HG03571 (cell line): ENCODE results near the gene DGKB.

Experiments
- ATAC-seq: cut with Tn5 transposase; IDR thresholded peaks from one replicate; pipeline ENCODE4 v1.9.1; 2021; ENCODE audit not compliant: unreplicated experiment

The DGKB gene

DNA sequence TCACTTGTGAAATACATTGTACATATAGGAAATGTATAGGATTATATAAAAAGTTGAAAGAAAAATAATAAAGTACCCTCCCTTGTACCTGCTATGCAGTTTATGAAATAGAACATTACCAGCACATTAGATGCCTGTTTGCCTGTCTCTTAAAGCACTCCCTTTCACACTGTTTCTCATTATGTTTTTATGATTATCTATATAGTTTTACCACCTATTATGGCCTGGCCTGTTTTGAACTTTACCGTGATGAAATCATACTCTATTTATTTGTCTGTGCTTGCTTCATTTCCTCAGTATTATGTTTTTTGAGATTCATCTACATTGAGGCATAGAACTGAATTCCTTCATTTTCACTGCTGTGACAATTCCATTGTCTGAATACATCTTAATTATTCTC, 41.1 kb downstream of the DGKB start:
- ATAC-seq = no peak

DNA sequence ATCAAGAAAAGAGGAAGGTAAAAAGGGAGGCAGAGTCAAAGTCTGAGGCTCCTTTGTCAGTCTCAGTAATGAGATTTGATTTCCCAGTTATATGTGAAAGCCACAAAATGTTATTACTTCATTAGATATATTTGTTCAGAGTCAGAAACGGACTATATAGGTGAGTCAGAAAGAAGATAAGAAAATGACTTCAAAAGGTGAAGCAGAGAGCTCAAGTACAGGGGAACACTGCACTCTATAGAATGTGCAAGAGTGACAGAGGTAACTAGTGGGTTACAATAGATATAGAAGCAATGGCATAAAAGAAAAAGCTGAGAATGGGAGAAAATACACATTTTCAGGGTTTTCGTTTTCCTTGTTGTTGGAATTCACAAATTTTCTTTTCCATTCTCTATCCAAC, 43.3 kb downstream of the DGKB start:
- no peak for ATAC-seq

DNA sequence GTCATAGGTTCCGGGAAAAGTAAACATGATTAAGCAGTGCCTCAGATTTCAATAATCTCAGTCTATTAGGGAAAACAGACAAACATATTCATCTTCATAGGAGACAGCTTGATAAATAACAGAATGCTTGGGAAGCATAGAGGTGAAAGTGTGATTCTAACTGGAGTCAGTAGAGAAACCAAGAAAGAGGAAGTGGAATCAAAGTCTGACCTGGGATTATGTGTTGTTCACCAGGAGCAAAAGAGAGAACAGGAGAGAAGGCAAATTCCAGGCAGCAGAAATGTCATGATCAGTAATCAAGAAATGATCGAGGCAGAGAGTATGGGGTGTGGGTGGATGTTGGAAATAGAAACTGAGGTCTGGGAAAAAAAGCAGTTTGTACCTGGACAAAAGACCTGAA, 43.7 kb downstream of the DGKB start:
- ATAC-seq = no peak

DNA sequence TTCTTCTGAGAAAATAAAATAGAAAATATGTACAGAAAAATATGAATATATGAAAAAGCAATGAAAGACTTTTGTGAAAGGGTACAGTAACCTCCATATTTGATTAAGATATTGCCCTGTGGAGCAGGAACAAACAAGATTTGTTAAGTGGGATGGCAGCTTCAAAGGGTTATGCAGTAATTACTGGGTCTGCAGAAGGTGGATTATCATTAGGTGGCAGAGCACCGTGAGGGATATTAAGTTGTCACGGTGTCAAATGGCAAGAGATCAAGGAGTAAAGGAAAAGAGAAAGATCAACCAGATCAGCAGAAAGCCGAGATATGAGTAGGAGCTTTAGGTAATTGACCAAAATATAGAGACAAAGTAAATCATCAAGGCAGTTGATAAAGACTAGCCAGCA, 44.1 kb downstream of the DGKB start:
- ATAC-seq = no peak

DNA sequence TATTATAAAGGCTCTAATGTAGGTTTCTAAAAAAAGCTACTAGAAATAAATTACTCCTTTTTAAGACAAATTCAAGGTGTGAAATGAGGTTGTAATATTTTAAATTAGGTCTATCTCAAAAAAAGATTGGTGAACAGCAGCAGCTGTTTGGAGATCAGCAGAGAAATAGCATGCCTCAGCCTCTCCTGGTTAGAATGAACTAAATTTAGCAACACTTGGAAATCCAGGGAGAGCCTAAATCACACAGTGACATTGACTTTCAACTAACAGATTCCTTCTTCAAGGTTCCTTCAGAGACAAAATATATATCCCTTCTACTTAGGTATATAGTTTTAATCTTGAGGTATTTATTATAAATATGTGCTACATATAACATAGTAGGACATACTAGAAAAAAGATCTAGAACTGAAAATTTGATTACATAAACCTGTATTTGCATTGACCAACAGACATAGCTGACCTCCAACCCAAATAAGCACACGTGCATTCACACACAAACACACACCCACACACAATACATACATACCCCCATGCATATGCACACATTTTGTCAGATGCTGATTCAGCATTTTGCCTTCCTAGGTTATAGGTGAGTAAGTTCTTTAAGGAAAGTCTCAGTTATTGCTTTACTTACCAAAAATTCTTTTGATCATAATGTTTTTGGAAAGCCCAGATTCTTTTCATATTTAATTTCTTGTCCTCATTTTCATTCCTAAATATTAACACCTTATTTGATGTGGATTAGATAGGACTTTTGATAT, 47.3 kb downstream of the DGKB start:
- no peak for ATAC-seq

DNA sequence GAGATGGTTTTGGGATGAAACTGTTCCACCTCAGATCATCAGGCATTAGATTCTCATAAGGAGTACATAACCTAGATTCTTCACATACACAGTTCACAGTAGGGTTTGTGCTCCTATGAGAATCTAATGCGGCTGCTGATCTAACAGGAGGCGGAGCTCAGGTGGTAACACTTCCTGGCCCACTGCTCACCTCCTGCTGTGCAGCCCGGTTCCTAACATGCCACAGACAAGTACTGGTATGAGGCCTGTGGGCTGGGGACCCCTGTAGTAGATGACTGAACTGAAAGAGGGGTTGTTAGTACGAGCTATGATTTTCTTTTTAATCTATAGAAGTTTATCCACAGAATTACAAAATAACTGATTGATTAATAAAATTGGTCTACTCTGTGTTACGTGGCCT, 48.1 kb downstream of the DGKB start:
- no peak for ATAC-seq

DNA sequence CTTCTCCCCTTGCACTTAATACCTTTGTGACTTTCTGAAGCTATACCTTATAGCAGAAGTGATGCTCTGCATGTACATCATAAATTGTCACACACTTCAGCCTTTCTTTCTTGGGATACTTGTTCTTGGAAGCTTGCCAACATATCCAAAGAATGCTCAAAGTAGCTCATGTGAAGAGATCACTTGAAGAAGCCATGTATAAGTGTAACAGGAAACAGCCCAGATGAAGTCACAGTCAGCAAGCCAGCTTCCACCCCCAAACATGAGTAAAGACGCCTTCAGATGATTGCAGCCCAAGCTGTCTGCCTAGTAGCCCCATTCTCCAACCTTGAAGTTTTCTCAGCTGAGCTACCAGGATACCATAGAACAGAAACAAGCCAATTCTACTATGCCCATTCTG, 50.9 kb downstream of the DGKB start:
- ATAC-seq = no peak

DNA sequence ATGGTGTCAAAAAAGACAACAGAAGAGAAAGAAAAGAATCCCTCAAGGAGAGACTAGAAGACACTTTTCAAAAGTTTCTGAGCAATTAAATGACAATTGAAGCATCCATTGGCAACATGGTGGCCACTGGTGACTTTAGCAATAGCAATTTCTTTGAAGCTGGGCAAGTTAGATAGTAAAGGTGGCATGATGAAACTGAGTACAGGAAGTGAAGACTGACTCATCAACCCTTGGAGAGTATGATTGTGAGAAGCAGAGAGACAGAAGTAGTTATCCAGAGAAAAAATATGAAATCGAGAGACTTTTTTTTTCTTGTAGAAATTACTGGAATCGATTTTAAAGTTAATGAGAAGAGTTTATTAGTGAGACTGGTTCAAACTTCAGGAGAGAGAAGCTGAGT, 52.5 kb downstream of the DGKB start:
- ATAC-seq = no peak

DNA sequence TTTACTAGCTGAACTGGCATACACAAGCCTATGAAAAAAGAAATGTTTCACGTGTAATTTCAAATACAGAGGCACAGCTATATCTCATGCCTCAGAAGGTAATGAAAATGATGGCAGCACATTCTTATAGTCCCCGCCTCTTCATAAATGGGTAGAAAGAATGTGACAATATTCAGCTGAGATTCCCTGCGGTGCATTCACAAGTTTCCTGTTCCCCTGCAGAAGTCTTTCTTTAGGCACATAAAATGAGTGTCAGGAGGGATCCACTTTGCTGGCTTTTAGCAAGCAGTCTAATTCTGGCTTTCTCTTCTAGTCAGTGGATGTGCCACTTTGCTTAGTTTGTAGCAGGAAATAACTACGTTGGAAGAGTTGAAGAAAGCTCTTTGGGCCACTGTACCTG, 56.1 kb downstream of the DGKB start:
- ATAC-seq = no peak

DNA sequence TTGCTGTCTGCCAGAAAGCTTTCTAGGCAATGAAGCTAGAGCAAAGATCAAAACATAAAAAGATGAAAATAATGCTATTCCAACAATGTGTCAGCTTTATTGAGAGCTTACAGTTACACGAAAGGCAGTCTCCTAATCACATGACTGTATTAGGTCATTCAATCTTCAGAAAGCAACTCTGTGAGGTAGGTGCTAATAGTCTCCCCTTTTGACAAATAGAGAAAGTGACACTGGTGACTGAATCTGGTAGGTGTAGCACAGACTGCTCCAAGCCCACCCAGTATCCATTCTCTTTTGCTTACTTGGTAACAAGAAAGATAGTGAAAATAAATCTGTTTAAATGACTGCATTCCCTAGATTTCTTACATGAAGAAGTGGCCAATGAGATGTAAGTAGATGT, 58.8 kb downstream of the DGKB start:
- ATAC-seq = no peak

DNA sequence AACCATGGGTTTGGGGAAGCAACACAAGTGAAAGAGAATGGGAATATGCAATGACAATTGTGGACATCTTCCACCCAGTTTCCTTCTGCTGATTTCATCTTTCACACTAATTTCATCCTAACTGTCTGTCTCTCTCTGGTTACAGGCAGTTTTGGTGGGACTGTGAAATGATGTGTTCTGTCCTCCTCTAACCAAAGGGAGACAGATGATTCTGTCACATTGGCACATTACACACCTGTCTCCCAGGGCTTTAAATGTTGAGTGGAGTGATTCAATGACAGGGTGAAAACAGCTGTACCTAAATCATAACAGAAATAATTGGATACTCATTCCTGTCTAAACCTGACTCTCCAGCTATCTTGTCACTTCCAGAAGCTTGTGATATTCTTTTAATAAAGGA, 60.0 kb downstream of the DGKB start:
- ATAC-seq = no peak

DNA sequence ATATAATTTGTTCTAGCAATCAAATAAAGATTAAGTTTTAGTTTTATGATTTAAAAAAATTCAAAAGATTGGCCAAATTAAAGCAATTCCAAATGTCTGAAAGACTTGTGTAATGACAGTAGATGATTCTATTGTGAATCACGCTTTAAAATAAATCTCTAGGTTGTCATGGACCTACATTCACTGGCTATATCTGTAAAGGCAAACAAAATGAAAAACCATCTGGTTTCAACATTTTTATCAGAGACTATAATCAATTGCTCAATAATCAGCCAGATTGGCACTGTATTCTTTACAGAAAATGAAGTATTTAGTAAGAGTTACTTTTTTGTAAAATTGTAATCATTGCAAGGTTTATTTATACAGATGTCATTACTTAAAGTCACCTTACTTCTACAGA, 60.7 kb downstream of the DGKB start:
- ATAC-seq = no peak

DNA sequence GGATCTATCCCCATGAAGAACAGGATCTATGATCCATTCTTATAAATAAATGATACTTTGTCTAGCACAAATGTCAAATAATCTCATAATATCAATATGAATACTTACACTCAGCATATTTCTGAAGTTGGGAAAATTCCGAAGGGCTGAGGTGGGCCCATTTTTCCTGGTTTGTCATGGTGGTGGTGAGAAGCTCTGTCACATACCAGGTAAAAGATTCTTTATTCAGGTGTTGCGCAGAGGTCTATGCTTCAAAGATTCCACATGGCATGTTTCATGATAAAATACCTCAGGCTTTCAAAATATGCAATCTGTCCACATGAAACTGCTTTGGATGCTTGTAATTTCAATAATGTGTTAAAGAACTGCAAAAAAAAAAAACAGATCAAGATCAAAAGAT, 61.5 kb downstream of the DGKB start:
- no peak for ATAC-seq

DNA sequence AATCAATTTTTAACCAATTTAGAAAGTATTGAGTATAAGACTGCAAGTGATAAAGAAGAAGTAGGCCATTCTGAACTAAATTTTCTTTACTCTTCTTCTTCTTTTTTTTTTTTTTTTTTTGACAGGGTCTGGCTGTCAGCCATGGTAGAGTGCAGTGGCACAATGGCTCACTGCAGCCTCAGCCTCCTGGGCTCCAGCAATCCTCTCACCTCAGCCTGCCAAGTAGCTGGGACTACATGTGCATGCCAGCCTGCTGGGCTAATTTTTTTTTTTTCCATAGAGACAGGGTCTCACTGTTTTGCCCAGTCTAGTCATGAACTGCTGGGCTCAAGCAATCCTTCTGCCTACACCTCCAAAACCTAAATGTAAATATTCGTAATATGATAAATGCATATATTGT, 63.2 kb downstream of the DGKB start:
- no peak for ATAC-seq

DNA sequence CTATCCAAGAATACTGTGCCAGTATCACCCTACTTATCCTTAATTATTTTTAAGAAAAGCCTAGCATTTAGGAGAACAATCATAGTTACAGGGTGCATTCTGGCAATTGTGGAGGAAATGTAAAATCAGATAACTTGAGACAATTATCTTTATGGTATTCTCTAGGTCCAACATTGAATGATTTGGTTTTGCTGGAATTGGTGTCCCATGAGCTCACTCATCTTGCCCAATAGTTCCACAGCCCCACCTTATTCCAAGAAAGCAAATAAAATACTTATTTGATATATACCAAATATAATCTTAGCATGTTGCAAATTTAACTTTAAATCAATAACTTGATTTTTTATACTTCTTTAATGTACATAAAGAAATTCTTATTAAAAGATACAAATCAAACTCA, 65.3 kb downstream of the DGKB start:
- ATAC-seq = no peak

DNA sequence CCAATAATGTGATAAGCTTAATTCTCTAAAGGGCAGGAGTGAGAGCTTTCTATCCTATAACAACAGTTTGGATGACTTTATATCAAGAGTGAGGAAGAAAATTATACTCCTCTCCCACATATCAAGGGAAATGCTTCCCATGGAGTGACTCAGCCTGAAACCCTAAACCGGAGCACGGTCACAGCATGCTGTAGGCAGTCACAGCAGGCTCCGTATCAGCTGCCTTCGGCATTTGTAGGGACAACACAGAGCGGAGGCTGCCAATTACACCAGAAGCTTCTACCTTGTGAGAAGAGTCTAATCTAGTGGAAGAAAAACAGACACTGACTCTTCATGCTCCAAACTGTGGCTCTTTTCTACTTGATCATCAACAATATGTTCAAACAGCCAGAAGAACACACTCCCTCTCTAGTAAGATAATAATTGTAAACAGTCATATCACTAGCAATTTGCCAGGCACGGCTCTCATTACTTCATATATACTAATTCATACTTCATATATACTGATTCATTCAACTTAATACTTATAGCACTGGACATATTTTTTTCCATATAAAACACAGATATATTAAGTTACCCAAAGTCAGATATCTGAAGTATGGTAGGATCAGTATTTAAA, 65.9 kb downstream of the DGKB start:
- no peak for ATAC-seq

DNA sequence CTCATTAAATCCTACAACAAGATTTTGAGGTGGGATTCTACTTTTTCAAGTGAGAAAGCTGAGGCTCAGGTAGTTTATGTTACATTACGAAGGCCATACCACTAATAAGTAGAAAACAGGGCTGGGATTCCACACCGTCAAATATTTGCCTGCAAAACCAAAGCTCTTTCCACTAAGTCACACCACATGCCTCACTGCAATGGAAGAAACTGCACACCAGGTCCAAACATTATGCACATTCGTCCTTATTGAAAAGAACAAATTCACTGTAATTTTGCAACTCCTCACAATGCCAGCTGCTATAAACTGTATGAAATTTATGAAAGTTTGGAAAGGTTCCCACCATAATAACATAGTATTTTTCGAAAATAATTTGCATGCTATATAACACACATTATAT, 66.5 kb downstream of the DGKB start:
- no peak for ATAC-seq

DNA sequence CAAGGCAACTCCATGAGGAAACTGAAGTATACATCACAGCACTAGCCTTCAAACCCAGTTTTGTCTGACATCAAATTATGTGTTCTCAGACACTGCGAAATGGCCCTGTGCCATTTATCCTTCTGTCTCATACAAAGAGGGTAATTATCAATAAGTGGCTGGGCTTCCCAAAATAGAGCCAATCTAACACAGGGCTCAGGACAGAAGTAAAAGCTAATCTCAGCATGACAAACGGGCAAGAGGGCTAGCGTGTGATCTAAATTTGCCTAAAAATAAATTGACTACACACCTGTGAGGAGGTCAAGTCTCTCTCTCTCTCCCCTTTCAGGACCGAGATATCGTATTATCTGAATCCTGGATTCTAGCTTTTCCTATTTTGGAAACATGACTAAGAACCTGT, 67.2 kb downstream of the DGKB start:
- no peak for ATAC-seq

DNA sequence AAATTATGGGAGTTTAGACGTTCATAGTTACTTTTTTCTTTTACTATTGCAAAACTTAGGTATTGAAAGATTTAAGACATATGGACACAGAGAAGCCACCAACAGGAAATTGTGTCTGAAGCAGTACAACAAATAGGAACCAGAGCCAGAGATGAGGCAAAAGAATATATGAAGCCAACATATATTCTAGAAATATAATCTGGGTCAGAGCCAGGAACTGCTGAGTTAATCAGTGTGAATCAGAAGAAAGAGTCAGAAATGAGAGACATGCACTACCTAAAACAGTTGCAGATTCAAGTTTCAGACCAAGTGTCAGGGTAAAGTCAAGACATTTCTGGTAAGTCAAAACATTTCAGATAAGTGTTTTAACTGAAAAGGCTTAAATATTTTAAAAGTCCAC, 67.7 kb downstream of the DGKB start:
- ATAC-seq = no peak

DNA sequence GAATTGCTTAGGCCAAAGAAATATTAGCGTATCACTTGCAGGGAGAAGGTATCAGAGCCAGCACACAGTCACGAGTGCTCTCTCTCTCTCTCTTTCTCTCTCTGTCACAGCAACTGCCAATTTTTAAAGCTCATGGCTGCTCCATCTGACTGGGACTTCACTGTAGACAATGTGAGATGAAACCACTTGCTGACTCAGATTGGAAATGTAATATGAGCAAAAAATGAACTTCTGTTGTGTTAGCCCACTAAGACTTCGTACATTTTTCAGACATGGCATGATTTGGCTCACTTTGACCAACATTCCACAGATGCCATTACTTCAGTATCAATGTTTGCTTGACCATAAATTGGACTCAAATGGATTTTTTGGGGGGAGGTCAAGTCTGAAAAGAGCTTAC, 68.1 kb downstream of the DGKB start:
- ATAC-seq = no peak

DNA sequence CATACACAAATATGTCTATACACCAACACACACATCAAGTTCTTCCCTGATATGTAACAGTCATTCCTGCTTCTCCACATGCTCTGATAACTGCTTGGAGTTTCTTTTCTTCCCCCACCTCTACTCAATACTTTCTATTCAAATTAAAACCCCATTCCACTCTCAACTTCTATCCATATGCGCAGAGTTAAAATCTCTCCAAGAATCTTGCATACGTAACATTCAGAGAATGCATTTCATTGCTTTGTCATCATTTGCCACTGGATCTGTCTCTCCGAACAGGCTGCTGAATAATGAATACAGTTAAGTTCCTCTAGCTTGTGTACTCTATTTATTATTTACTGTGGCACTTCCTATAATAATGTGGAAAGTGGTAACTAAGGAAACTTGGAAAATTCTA, 68.8 kb downstream of the DGKB start:
- no peak for ATAC-seq

DNA sequence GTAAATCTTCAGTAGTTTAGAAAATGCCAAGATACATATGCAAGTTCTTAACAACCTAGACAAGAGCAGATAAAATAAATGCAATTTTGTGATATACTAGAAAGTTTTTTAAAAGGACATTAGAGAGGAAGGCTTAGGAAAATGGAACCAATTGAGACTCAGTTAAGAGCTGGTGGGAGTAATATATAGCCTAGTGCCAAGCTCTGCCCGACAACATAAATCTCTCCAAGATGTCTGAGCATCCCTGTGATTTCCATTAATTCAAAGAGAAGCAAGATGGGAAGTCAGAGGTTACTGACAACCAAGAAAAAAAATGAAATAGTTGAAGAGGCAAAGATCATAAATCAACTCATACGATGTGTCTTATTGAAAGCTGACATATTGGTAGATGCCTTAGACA, 74.5 kb downstream of the DGKB start:
- no peak for ATAC-seq

DNA sequence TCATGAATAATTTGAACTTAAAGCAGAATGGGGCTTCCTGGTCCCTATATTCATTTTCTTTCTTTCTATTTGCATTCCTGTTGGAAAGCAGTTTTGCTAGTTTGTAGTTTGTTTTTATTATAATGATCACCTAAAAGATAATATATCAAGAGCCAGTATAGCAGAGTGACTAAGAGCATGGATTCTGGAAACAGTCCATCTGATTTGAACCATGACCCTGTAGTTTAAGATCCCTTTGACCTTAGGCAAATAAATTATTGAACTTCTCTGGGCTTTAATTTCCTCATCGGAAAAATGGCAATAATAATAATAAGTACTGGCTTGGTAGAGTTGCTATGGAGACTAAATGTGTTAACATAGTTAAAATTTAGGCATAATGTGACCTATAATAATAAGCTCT, 76.1 kb downstream of the DGKB start:
- no peak for ATAC-seq
